SU-DHL-6 (cell line): ENCODE results near the gene BOC.

Experiments used
- H2AFZ ChIP-seq: fragments of 200-600 bp; sonication (generic); 2 replicates; pipeline ENCODE4 v1.6.1; 2014; ENCODE audit warnings: low read depth, mild to moderate bottlenecking, moderate library complexity, mixed read lengths, antibody characterized with exemption, low read length; ENCODE audit not compliant: severe bottlenecking
- H3F3A ChIP-seq: fragments of 200-600 bp; shearing (Covaris generic); 2 replicates; pipeline ENCODE4 v1.6.0; 2016; ENCODE audit warnings: antibody characterized with exemption, mild to moderate bottlenecking; ENCODE audit not compliant: insufficient read depth
- H3K27ac ChIP-seq: fragments of 200-600 bp; sonication (generic); 2 replicates; pipeline ENCODE4 v1.5.1; 2016; ENCODE audit warnings: low read depth, mild to moderate bottlenecking, low read length, moderate library complexity, mixed read lengths
- H3K27me3 ChIP-seq: fragments of 200-600 bp; sonication (generic), shearing (Covaris generic); 2 replicates; pipeline ENCODE4 v1.6.0; 2014; ENCODE audit warnings: mild to moderate bottlenecking, low read length
- H3K36me3 ChIP-seq: fragments of 200-600 bp; sonication (generic); 2 replicates; pipeline ENCODE4 v1.6.1; 2014; ENCODE audit warnings: mild to moderate bottlenecking, low read length, mixed read lengths
- H3K4me2 ChIP-seq: fragments of 300-600, 200-600 bp; shearing (Covaris generic), sonication (generic); 2 replicates; pipeline ENCODE4 v1.6.0; 2014; ENCODE audit warnings: low read length, low read depth, mild to moderate bottlenecking; ENCODE audit not compliant: poor library complexity, severe bottlenecking
- H3K4me3 ChIP-seq: fragments of 200-600 bp; sonication (generic); 2 replicates; pipeline ENCODE4 v1.5.1; 2014; ENCODE audit warnings: antibody characterized with exemption, low read length, mild to moderate bottlenecking, mixed read lengths; ENCODE audit not compliant: insufficient read depth, poor library complexity, severe bottlenecking
- H3K79me2 ChIP-seq: fragments of 200-600 bp; sonication (generic); 2 replicates; pipeline ENCODE4 v1.6.1; 2014; ENCODE audit warnings: mild to moderate bottlenecking, low read length, moderate library complexity; ENCODE audit not compliant: insufficient read depth
- H3K9ac ChIP-seq: fragments of 200-600 bp; sonication (generic); 2 replicates; pipeline ENCODE4 v1.7.0; 2014; ENCODE audit warnings: mild to moderate bottlenecking, low read length
- H3K9me2 ChIP-seq: fragments of 200-600 bp; sonication (generic); replicated peaks from 2 replicates; pipeline ENCODE4 v1.6.1; 2014; ENCODE audit warnings: low read length; ENCODE audit not compliant: insufficient read depth
- H3K9me3 ChIP-seq: fragments of 200-600 bp; sonication (generic); 2 replicates; pipeline ENCODE4 v1.6.1; 2014; ENCODE audit warnings: low read length, mixed read lengths; ENCODE audit not compliant: insufficient read depth
- H4K20me1 ChIP-seq: fragments of 200-600 bp; sonication (generic); 2 replicates; pipeline ENCODE4 v1.6.1; 2014; ENCODE audit warnings: low read depth, mild to moderate bottlenecking, antibody characterized with exemption, low read length, moderate library complexity, mixed read lengths
- CTCF ChIP-seq: fragments of 200-600 bp; sonication (generic); IDR thresholded peaks from one replicate; pipeline ENCODE4 v1.5.1; 2017; ENCODE audit warnings: antibody characterized with exemption, mild to moderate bottlenecking, low read length, moderate library complexity; ENCODE audit not compliant: insufficient read depth, poor library complexity, severe bottlenecking
- EZH2phosphoT487 ChIP-seq: fragments of 200-600 bp; sonication (generic), shearing (Covaris generic); conservative IDR thresholded peaks from 2 replicates; pipeline ENCODE4 v1.6.1; 2018; ENCODE audit warnings: mild to moderate bottlenecking, antibody characterized with exemption, low read length, moderate library complexity, mixed read lengths

Gene BOC

GRCh38 chr3:113221721-113222257 lies 10.4 kb downstream of the BOC start:
- H3K4me2 ChIP-seq: no peak overlapping the region
- H3K9ac ChIP-seq: no peak overlapping the region
- H4K20me1 ChIP-seq: no peaks in the 10 kb centered on the region
- no peaks in the 10 kb centered on the region for H3K36me3 ChIP-seq
- no peaks in the 10 kb centered on the region for H3K79me2 ChIP-seq
- H2AFZ ChIP-seq: no peak overlapping the region
- no peak overlapping the region for H3K4me3 ChIP-seq
- TF ChIP-seq EZH2phosphoT487 (no peak), CTCF (no peak)
- H3K27ac ChIP-seq: no peak overlapping the region
- no peaks in the 10 kb centered on the region for H3K27me3 ChIP-seq
- no peaks in the 10 kb centered on the region for H3K9me2 ChIP-seq
- no peaks in the 10 kb centered on the region for H3K9me3 ChIP-seq
- no peaks in the 10 kb centered on the region for H3F3A ChIP-seq

GRCh38 chr3:113222451-113223086 lies 11.2 kb downstream of the BOC start:
- H3K9ac ChIP-seq: no peak overlapping the region
- H3F3A ChIP-seq: no peaks in the 10 kb centered on the region
- no peak overlapping the region for H3K27ac ChIP-seq
- no peak for TF ChIP-seq EZH2phosphoT487
- no peak for TF ChIP-seq CTCF
- no peaks in the 10 kb centered on the region for H3K36me3 ChIP-seq
- no peaks in the 10 kb centered on the region for H3K27me3 ChIP-seq
- H2AFZ ChIP-seq: no peak overlapping the region
- H3K79me2 ChIP-seq: no peaks in the 10 kb centered on the region
- H3K4me2 ChIP-seq: no peak overlapping the region
- H4K20me1 ChIP-seq: no peaks in the 10 kb centered on the region
- no peak overlapping the region for H3K4me3 ChIP-seq
- no peaks in the 10 kb centered on the region for H3K9me3 ChIP-seq
- H3K9me2 ChIP-seq: no peaks in the 10 kb centered on the region

- Histone ChIP-seq H3K9ac (no peak overlapping the region), H3K79me2 (no peaks in the 10 kb centered on the region), H3K9me3 (no peaks in the 10 kb centered on the region), H4K20me1 (no peaks in the 10 kb centered on the region), H3F3A (no peaks in the 10 kb centered on the region), H3K27ac (no peak overlapping the region), H3K9me2 (no peaks in the 10 kb centered on the region), H3K4me3 (no peak overlapping the region), H2AFZ (no peak overlapping the region), H3K36me3 (no peaks in the 10 kb centered on the region), H3K4me2 (no peak overlapping the region), H3K27me3 (no peaks in the 10 kb centered on the region)
- TF ChIP-seq EZH2phosphoT487 (no peak), CTCF (no peak)
These were observed 12.3 kb downstream of the BOC start for GRCh38 chr3:113223475-113224281.
